OCI-LY7 (cell line): ENCODE data around the gene TMEM178B.
"Not testable (repeated sequence)": the region's sequence is repeated elsewhere in the genome, so short reads cannot be mapped to it uniquely, and the experiment has no call there.

Experiments
- CTCF ChIP-seq: fragments of 200-600 bp; sonication (generic); conservative IDR thresholded peaks from 2 replicates; pipeline ENCODE4 v1.5.1; 2014; ENCODE audit warnings: mild to moderate bottlenecking, antibody characterized with exemption, low read length, moderate library complexity, mixed read lengths
- EZH2phosphoT487 ChIP-seq: fragments of 200-600 bp; sonication (generic); IDR thresholded peaks from 2 replicates; pipeline ENCODE4 v1.6.1; 2018; ENCODE audit warnings: low read depth, borderline replicate concordance, mild to moderate bottlenecking, mixed run types, antibody characterized with exemption, low read length, moderate library complexity, mixed read lengths

DNA sequence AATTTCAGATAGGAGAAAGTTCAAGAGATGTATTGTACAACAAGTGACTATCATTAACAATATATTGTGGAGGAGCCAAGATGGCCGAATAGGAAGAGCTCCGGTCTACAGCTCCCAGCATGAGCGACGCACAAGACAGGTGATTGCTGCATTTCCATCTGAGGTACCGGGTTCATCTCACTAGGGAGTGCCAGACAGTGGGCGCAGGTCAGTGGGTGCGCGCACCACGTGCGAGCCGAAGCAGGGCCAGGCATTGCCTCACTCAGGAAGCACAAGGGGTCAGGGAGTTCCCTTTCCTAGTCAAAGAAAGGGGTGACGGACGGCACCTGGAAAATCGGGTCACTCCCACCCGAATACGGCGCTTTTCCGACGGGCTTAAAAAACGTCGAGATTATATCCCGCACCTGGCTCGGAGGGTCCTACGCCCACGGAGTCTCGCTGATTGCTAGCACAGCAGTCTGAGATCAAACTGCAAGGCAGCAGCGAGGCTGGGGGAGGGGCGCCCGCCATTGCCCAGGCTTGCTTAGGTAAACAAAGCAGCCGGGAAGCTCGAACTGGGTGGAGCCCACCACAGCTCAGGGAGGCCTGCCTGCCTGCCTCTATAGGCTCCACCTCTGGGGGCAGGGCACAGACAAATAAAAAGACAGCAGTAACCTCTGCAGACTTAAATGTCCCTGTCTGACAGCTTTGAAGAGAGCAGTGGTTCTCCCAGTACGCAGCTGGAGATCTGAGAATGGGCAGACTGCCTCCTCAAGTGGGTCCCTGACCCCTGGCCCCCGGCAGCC, 41.1 kb upstream of the TMEM178B start:
- not testable (repeated sequence) for TF ChIP-seq CTCF, EZH2phosphoT487
